Mesothelial cell of epicardium (in vitro differentiated cells): ENCODE measurements around the gene SFMBT1. TPM values are rescaled to one million over a fixed set of nuclear protein-coding genes. Genes with fewer than 3 reads are reported as not detected.

Experiments used
- DNase-seq, 2 experiments: peaks; one replicate each; pipeline ENCODE4 v3.0.0; 2021; ENCODE audit warnings: low spot score in 2 of 2; ENCODE audit not compliant: unreplicated experiment in 2 of 2
- H3K27ac Mint-ChIP-seq: 2 replicates; pipeline ENCODE4 v1.8.0; 2021; ENCODE audit warnings: mixed read lengths
- H3K27me3 Mint-ChIP-seq: 2 replicates; pipeline ENCODE4 v1.8.0; 2021; ENCODE audit warnings: low read depth, mixed read lengths
- H3K36me3 Mint-ChIP-seq: 2 replicates; pipeline ENCODE4 v1.8.0; 2021; ENCODE audit warnings: mixed read lengths
- H3K4me1 Mint-ChIP-seq: 2 replicates; pipeline ENCODE4 v1.8.0; 2021; ENCODE audit warnings: mixed read lengths
- H3K4me3 Mint-ChIP-seq: 2 replicates; pipeline ENCODE4 v1.8.0; 2021; ENCODE audit warnings: mild to moderate bottlenecking, moderate library complexity, mixed read lengths
- H3K9me3 Mint-ChIP-seq: 2 replicates; pipeline ENCODE4 v1.8.0; 2021; ENCODE audit warnings: mixed read lengths
- CTCF ChIP-seq: fragments of 200-600 bp; sonication (generic); IDR thresholded peaks from one replicate; pipeline ENCODE4 v1.5.0; 2021; ENCODE audit warnings: antibody characterized with exemption; ENCODE audit not compliant: unreplicated experiment
- total RNA-seq: library from RNA; stranded (reverse); gene quantifications from 3 replicates; pipeline ENCODE4 v1.2.1, GENCODE V29; 2021

SFMBT1 gene
- total RNA-seq, 1 donor from 2014 or later = 4.4 TPM

GRCh38 chr3:52880047-52880446 lies 165.8 kb downstream of the SFMBT1 start:
- Mint-ChIP-seq H3K27ac (no peak overlapping the region), H3K27me3 (no peaks in the 10 kb centered on the region), H3K4me1 (no peaks in the 10 kb centered on the region), H3K36me3 (peaks cover 6% of the 10 kb centered on the region), H3K9me3 (peaks cover 6% of the 10 kb centered on the region), H3K4me3 (no peak overlapping the region)
- DNase-seq = no peak
- no peak for TF ChIP-seq CTCF

- Mint-ChIP-seq H3K27ac (no peak overlapping the region), H3K4me3 (no peak overlapping the region), H3K27me3 (no peaks in the 10 kb centered on the region), H3K4me1 (no peaks in the 10 kb centered on the region), H3K9me3 (peaks cover 1% of the 10 kb centered on the region), H3K36me3 (peaks cover 1% of the 10 kb centered on the region)
- TF ChIP-seq CTCF = no peak
- DNase-seq = no peak
Measured at GRCh38 chr3:52879581-52879980, 166.3 kb downstream of the SFMBT1 start.

- no peak for TF ChIP-seq CTCF
- H3K4me1 Mint-ChIP-seq = no peaks in the 10 kb centered on the region
- H3K27me3 Mint-ChIP-seq = no peaks in the 10 kb centered on the region
- H3K4me3 Mint-ChIP-seq = no peak overlapping the region
- no peak for DNase-seq
- no peaks in the 10 kb centered on the region for H3K9me3 Mint-ChIP-seq
- no peaks in the 10 kb centered on the region for H3K36me3 Mint-ChIP-seq
- no peak overlapping the region for H3K27ac Mint-ChIP-seq
Measured at GRCh38 chr3:52879090-52879489, 166.8 kb downstream of the SFMBT1 start.

- DNase-seq = no peak
- no peak overlapping the region for H3K27ac Mint-ChIP-seq
- no peak overlapping the region for H3K4me3 Mint-ChIP-seq
- H3K27me3 Mint-ChIP-seq = no peaks in the 10 kb centered on the region
- H3K9me3 Mint-ChIP-seq = no peaks in the 10 kb centered on the region
- H3K4me1 Mint-ChIP-seq = no peaks in the 10 kb centered on the region
- TF ChIP-seq CTCF = no peak
- no peaks in the 10 kb centered on the region for H3K36me3 Mint-ChIP-seq
Measured at GRCh38 chr3:52877085-52877484, 168.8 kb downstream of the SFMBT1 start.

- no peak overlapping the region for H3K4me3 Mint-ChIP-seq
- H3K27me3 Mint-ChIP-seq = no peaks in the 10 kb centered on the region
- no peaks in the 10 kb centered on the region for H3K9me3 Mint-ChIP-seq
- no peak for TF ChIP-seq CTCF
- H3K36me3 Mint-ChIP-seq = no peaks in the 10 kb centered on the region
- H3K27ac Mint-ChIP-seq = no peak overlapping the region
- DNase-seq = no peak
- H3K4me1 Mint-ChIP-seq = no peaks in the 10 kb centered on the region
Measured at GRCh38 chr3:52874864-52875587, 170.8 kb downstream of the SFMBT1 start.
